Left cardiac atrium (tissue), 4 donors: ENCODE measurements around the gene CD63. TPM values are rescaled to one million over a fixed set of nuclear protein-coding genes. Genes with fewer than 3 reads are reported as not detected.

Experiments
- ATAC-seq, 2 donors: fragments of 200-7000 bp; cut with Tn5 transposase; one replicate each; pipeline ENCODE4 v1.9.1; 2020; ENCODE audit warnings: mild to moderate bottlenecking in 2 of 2, moderate library complexity in 2 of 2
- DNase-seq: peaks from one replicate; pipeline ENCODE4 v3.0.0-alpha.2; 2020
- intact Hi-C, 2 donors: fragments of 100-400 bp; cut with DNase I; formaldehyde crosslinking; loops; one replicate each; pipeline versions ENCODE4 v1.14.1 to v1.15.1; 2022 to 2023
- total RNA-seq, 2 donors: library from RNA; stranded (reverse); fragmentation: NEBNext Ultra II Directional; extraction: Animal tissue kit (Norgen Biotek cat#: 25700); gene quantifications; one replicate each; pipeline ENCODE4 v1.2.1, GENCODE V29; 2021
- donor health status: DM: no; HTN: yes; CAD: no.
- donor health status: DM: no; HTN: yes; CAD: no; lungs with severe emphysema.
- donor health status: DM: yes; HTN: yes; CAD: no.
- donor health status: Dilated cardiomyopathy.

The CD63 gene
- total RNA-seq, 2 donors from 2014 or later: 1,288 to 1,875 TPM

DNA sequence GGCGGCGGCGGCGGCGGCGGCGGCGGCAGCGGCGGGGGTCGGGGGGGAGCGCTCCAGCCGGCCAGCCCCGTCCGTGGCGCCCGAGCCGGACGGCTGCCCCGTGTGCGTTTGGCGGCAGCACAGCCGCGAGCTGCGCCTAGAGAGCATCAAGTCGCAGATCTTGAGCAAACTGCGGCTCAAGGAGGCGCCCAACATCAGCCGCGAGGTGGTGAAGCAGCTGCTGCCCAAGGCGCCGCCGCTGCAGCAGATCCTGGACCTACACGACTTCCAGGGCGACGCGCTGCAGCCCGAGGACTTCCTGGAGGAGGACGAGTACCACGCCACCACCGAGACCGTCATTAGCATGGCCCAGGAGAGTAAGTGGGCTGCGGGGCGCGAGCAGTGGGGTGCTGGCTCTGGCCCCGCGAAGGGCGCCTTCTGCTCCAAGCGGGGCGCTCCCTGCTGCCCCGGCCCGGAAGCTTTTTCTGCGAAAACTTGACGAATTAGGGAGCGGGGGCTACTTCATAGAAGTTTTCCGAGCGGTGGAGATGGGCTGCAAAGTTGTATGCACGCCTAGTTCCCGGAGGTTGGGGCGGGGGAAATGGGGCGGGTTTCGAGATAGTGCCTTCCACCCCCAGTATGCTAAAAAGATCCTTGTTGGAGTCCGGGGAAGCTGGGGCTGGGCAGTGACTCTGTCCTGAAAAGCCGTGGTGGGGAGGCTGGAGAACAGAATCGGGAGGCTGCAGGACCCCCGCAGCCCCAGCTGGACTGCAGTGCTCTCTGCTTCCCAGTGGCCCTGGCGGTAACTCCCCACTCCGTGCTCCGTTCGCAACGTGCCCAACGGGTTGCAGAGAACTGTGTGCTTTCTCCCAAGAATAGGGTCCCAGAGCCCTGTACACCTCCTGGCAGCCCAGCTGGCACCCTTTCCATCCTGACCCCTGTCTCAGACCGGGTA is 14.9 kb upstream of the CD63 start:
- ATAC-seq: peak; percentile 20 to 22
- intact Hi-C loops: loop anchor here (5.0 to 10.0 kb wide), 4 partner anchors 51 to 191 kb away; partner anchors contain the start of genes DGKA (in 1 of the 2), ORMDL2 (in 1 of the 2) and SARNP (in 1 of the 2)
- DNase-seq: peak; percentile 63

GRCh38 chr12:55742719-55743405 is 14.1 kb upstream of the CD63 start, which contains the start of gene GDF11:
Gene GDF11, plus strand, starts transcription at chr12:55743122. Its CDS starts 195 bp downstream, at chr12:55743317.
- intact Hi-C loops: loop anchor here (5.0 to 10.0 kb wide), 4 partner anchors 52 to 192 kb away; partner anchors contain the start of genes DGKA (in 1 of the 2), ORMDL2 (in 1 of the 2) and SARNP (in 1 of the 2)
- ATAC-seq (peak; percentile 59 to 65), DNase-seq (peak; percentile 85)

GRCh38 chr12:55741931-55742680 is 13.3 kb upstream of the CD63 start:
- intact Hi-C loops: loop anchor here (5.0 to 10.0 kb wide), 4 partner anchors 53 to 193 kb away; partner anchors contain the start of genes DGKA (in 1 of the 2), ORMDL2 (in 1 of the 2) and SARNP (in 1 of the 2)
- ATAC-seq (no peak), DNase-seq (no peak)

DNA sequence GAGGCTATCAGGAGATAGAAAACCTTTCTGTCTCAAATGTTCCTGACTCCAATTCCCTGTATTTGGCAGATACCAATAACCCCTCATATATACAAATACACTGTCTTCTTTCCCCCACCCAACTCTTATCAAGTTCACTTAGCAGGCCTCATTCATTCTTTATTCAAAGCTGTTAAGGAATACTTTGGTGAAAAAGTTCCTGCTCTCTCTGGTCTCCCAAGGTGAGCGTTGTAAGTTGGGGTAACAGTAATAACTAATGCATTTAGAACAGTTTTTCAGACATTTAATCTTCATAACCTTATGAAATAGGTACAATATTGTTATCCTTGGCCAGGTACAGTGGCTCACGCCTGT is 10.2 kb upstream of the CD63 start:
- intact Hi-C loops: loop anchor here in 1 of 2 donors (5.0 kb wide), 2 partner anchors 198 to 288 kb away; no protein-coding TSS in a partner anchor
- no peak for DNase-seq
- no peak for ATAC-seq

- ATAC-seq (peak; percentile 84), DNase-seq (peak; percentile 90)
- intact Hi-C loops: loop anchor here in 1 of 2 donors (5.0 kb wide), 2 partner anchors 199 to 289 kb away; no protein-coding TSS in a partner anchor
These were observed 9.6 kb upstream of the CD63 start for GRCh38 chr12:55738123-55739024.

GRCh38 chr12:55737581-55738122 is 8.8 kb upstream of the CD63 start:
- intact Hi-C loops: loop anchor here in 1 of 2 donors (5.0 kb wide), 2 partner anchors 200 to 290 kb away; no protein-coding TSS in a partner anchor
- DNase-seq: no peak
- peak; percentile 17 to 33 for ATAC-seq

DNA sequence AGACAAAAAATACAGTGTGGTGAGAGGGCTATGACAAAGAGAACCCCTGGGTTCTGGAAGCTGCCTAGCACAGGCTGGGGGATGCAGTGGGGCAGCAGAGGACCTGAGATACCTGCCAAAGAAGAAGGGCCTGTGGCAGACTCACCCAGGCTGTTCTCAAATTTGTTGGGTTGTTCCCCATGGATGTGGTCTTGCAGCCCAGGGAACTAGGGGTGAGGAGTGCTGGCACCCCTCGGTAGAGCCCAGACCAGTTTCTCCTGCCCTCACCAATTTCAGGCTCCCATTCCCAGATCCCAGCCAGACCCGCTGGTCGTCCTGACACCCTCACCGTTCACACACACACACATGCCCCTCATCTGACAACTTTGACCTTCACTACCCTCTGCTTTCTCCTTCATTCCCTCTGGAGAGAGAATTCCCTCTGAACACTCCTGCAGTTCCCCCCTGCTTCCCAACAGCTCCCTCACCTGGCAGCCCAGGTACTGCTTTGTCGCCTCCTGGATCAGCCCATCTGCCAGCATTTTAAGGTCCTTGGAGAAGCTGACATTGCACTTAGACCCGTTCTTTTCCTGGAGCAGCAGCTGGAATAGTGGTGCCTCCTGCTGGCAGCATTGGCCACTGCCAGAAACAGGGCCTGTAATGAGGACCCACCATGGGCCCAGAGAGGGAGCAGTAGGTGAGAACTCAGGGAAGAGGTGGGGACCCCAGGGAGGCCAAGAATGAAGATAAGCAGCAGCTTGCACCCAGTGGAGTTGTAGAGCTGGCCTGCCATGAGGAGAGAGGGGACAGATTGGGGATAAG is 8.2 kb upstream of the CD63 start:
- peak; percentile 68 for DNase-seq
- intact Hi-C loops: loop anchor here in 1 of 2 donors (5.0 kb wide), 2 partner anchors 200 to 290 kb away; no protein-coding TSS in a partner anchor
- ATAC-seq: peak; percentile 62 to 67

DNA sequence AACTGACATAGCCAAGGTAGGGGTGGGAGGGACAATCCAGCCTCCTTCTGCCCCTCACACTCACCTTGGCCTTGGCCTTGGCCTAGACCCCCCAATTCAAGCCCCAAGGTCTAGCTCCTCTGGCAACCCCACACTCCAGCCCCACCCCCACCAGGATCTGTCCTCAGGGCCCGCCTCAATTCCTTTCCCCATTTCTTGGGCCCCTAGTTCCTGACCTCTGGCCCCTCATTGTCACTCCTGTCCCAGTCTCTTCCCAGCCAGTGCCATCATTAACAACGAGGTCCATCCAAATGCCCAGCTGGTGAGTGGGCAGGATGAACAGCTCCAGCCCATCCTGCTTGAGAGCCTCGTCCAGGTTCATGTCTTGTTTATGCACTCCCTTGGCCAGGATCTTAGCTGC is 7.3 kb upstream of the CD63 start:
- no peak for ATAC-seq
- intact Hi-C loops: loop anchor here in 1 of 2 donors (5.0 kb wide), 2 partner anchors 201 to 291 kb away; no protein-coding TSS in a partner anchor
- DNase-seq: no peak

- DNase-seq (no peak), ATAC-seq (no peak)
- intact Hi-C loops: no loop called here
These were observed 5.8 kb upstream of the CD63 start for GRCh38 chr12:55734595-55734994.

DNA sequence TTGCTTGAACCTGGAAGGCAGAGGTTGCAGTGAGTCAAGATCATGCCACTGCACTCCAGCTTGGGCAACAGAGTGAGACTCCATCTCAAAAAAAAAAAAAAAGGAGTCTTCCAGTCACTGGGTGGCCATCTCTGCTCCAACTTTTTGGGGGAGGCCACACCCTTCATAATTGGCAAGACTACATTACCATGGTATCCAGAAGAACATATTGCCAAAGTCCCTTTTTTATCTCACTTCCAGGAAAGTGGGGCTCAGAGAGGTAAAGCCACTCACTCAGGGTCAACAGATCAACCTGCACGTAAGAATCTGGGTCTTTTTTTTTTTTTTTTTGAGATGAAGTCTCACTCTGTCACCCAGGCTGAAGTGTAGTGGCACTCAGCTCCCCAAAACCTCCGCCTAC is 5.0 kb upstream of the CD63 start:
- no peak for ATAC-seq
- no peak for DNase-seq
- intact Hi-C loops: no loop called here

- ATAC-seq: no peak
- intact Hi-C loops: no loop called here
These were observed 4.3 kb upstream of the CD63 start for GRCh38 chr12:55733021-55733555.

DNA sequence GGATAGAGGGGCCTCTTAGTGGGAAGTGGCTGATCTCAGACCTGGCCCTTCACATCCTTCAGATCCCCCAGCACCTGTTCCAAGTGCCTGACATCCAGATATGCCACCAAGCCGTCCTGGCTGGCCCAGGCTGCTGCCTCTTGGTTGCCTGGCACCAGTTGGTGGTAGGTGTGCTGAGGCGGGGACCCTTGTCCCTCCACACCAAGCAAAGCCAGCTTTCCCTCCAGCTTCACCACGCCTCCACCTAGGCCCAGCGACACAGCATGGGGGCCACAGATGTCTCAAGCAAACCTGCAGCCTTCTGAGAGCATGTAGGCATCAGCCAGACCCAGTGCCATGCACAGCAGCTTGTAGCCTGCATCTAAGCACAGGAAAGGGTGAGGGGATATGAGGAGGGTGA is 3.5 kb upstream of the CD63 start:
- intact Hi-C loops: no loop called here
- no peak for ATAC-seq
- no peak for DNase-seq

More at GRCh38 chr12:55733021-55733555, 4.3 kb upstream of the CD63 start:
- no peak for DNase-seq

DNA sequence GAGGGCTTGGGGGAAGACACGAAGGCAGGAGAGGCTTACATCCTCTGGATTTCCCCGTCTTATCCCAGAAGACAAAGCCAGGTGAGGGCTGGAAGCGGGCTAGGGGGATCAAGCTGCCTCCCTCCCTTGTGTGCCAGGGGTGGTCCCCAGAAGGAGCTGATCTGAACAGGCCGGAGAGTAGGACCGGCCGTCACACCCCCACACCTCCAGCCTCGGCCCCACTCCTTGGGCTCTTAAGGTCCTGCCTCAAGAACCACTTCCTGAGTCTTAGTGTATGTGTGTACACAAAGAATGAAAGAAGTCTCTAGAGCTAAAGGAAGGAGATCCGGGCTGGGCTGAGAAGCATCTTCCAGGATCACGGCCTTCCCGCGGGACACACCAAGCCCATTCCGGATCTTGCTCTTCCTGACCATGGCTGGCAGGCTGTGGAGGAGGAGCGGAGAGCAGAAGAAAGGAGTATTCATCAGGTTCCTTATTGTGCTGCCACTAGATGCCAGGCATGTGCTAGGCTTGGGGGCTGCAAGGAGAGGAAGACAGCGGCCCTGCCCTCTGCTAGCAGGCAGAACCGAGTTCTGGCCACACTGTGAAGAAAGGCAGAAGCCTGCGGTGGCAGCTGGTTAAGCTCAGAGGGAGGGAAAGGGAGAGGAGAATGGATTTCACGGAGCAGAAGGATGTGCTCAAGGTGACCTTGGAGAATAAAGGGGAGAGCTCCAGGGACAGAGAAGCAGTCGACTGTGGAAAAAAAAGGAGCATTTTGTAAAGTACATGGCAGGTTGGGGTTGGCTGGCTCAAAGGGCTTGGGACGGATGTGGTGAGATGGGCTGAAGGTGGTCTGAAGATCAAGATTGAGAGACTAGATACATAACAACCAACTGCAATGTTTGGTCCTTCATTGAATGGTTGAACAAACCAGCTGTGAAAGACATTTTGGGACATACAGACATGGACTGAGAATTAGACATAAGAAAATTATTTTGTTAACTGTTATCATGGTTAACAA is 1.3 kb upstream of the CD63 start:
- DNase-seq (no peak), ATAC-seq (peak in 1 of 2 donors; percentile 5)
- intact Hi-C loops: no loop called here

DNA sequence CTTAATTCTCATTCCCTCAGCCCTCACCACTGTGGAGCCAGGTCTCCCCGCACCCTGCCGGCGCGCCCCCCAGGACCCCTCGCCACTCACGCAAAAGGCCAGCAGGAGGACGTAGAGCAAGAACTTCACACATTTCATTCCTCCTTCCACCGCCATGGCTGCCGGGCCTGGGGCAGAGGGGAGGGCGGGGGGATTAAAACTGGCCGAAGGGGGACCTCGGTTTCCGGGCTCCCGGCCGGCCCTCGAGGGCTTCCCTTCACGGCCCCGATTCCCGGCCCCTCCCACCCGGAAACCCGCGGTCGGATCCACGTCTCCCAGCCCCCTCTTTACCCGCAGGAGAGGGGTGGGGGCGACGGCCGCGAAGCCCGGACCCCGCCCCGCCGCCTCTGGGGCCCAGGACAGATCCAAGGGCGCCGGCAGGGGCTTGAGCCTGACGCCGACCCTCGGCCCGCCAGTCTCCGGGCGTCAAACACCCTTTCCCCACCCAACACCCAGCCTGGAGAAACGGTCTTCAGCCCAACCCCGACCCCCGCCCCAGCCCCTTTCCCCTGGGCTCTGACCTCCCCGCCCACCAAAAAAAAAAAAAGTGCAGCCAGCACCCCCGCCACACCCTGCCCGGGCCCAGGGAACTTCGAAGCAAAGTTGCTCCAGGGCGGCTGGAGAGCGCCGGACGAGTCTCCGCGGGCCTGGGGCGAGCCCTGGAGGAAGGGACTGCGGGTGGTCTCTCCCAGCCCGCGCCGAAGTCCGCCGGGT is 447 bp downstream of the CD63 start:
- DNase-seq (peak; percentile 85), ATAC-seq (peak; percentile 53 to 59)
- intact Hi-C loops: no loop called here
